Activated T-helper 1 cell treated with Interleukin-2 at 50 U/mL for 16 hours (primary cell): ENCODE measurements around the gene SESN1.
"Not testable (repeated sequence)": the region's sequence is repeated elsewhere in the genome, so short reads cannot be mapped to it uniquely, and the experiment has no call there.

Experiments used
- DNase-seq: peaks from one replicate; pipeline ENCODE4 v3.0.0-alpha.2; 2020; ENCODE audit warnings: low read depth

The SESN1 gene

GRCh38 chr6:109094416-109095035 lies at the start of gene SESN1:
SESN1 (minus strand) TSS chr6:109094846; CDS start chr6:109094073, 773 bp downstream.
- peak; percentile 71 for DNase-seq

- DNase-seq, result no peak
These were observed 48.5 kb upstream of the SESN1 start for GRCh38 chr6:109143191-109143590.

- DNase-seq, result not testable (repeated sequence)
These were observed 47.4 kb upstream of the SESN1 start for GRCh38 chr6:109142067-109142466.

GRCh38 chr6:109139109-109139508 lies 44.5 kb upstream of the SESN1 start:
- no peak for DNase-seq

GRCh38 chr6:109136530-109136929 lies 41.9 kb upstream of the SESN1 start:
- DNase-seq, result not testable (repeated sequence)

GRCh38 chr6:109136039-109136438 lies 41.4 kb upstream of the SESN1 start:
- not testable (repeated sequence) for DNase-seq

GRCh38 chr6:109135600-109135999 lies 41.0 kb upstream of the SESN1 start:
- not testable (repeated sequence) for DNase-seq

- no peak for DNase-seq
These were observed 35.4 kb upstream of the SESN1 start for GRCh38 chr6:109130065-109130464.

GRCh38 chr6:109125504-109125903 lies 30.9 kb upstream of the SESN1 start:
- no peak for DNase-seq

- no peak for DNase-seq
These were observed 29.6 kb upstream of the SESN1 start for GRCh38 chr6:109124219-109124618.

- DNase-seq, result no peak
These were observed 26.8 kb upstream of the SESN1 start for GRCh38 chr6:109121411-109121810.

GRCh38 chr6:109118871-109119354 lies 24.3 kb upstream of the SESN1 start:
- DNase-seq, result no peak

GRCh38 chr6:109118337-109118736 lies 23.7 kb upstream of the SESN1 start:
- no peak for DNase-seq

- DNase-seq, result no peak
These were observed 22.8 kb upstream of the SESN1 start for GRCh38 chr6:109117346-109118035.

- not testable (repeated sequence) for DNase-seq
These were observed 18.0 kb upstream of the SESN1 start for GRCh38 chr6:109112663-109113062.

- DNase-seq, result not testable (repeated sequence)
These were observed 15.0 kb upstream of the SESN1 start for GRCh38 chr6:109109663-109110062.

GRCh38 chr6:109105681-109106080 lies 11.0 kb upstream of the SESN1 start:
- DNase-seq, result no peak

- DNase-seq, result no peak
These were observed 9.9 kb upstream of the SESN1 start for GRCh38 chr6:109104512-109104911.

GRCh38 chr6:109103942-109104341 lies 9.3 kb upstream of the SESN1 start:
- DNase-seq, result no peak

- DNase-seq, result no peak
These were observed 8.1 kb upstream of the SESN1 start for GRCh38 chr6:109102762-109103161.

GRCh38 chr6:109097661-109098060 lies 3.0 kb upstream of the SESN1 start:
- no peak for DNase-seq

GRCh38 chr6:109096208-109096607 lies 1.6 kb upstream of the SESN1 start:
- no peak for DNase-seq

GRCh38 chr6:109095835-109096084 lies 1.1 kb upstream of the SESN1 start:
- no peak for DNase-seq
